GM19239 (cell line): ENCODE data around the gene LCN1.
"Not testable (repeated sequence)": the region's sequence is repeated elsewhere in the genome, so short reads cannot be mapped to it uniquely, and the experiment has no call there.

Source experiments
- DNase-seq: peaks from one replicate; pipeline ENCODE4 v3.0.0; 2011; ENCODE audit warnings: low spot score; ENCODE audit not compliant: insufficient read length
- FAIRE-seq: peaks from 2 replicates; lab custom pipeline; 2011; peaks lifted over from hg19 to GRCh38; lab: Jason Lieb, UNC

LCN1 gene

DNA sequence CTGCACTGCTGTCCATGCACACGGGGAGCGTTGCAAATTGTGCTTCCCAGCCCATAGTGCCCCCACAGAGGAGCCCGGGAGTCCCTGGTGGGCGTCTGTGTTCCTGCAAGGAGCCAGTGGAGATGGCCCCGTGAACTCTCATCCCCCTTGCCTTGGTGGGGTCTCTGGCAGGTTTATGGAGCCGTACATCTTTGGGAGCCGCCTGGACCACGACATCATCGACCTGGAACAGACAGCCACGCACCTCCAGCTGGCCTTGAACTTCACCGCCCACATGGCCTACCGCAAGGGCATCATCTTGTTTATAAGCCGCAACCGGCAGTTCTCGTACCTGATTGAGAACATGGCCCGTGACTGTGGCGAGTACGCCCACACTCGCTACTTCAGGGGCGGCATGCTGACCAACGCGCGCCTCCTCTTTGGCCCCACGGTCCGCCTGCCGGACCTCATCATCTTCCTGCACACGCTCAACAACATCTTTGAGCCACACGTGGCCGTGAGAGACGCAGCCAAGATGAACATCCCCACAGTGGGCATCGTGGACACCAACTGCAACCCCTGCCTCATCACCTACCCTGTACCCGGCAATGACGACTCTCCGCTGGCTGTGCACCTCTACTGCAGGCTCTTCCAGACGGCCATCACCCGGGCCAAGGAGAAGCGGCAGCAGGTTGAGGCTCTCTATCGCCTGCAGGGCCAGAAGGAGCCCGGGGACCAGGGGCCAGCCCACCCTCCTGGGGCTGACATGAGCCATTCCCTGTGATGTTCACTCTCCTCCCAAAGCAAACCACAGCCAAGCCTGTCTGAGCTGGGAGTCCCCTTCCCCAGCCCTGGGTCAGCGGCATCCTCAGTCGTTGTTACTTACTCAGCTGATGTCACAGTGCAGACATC is 17.6 kb upstream of the LCN1 start:
- DNase-seq (no peak), FAIRE-seq (no peak)

- FAIRE-seq, result no peak
- peak; percentile 67 for DNase-seq
These were observed 16.7 kb upstream of the LCN1 start for GRCh38 chr9:135504262-135505243.

DNA sequence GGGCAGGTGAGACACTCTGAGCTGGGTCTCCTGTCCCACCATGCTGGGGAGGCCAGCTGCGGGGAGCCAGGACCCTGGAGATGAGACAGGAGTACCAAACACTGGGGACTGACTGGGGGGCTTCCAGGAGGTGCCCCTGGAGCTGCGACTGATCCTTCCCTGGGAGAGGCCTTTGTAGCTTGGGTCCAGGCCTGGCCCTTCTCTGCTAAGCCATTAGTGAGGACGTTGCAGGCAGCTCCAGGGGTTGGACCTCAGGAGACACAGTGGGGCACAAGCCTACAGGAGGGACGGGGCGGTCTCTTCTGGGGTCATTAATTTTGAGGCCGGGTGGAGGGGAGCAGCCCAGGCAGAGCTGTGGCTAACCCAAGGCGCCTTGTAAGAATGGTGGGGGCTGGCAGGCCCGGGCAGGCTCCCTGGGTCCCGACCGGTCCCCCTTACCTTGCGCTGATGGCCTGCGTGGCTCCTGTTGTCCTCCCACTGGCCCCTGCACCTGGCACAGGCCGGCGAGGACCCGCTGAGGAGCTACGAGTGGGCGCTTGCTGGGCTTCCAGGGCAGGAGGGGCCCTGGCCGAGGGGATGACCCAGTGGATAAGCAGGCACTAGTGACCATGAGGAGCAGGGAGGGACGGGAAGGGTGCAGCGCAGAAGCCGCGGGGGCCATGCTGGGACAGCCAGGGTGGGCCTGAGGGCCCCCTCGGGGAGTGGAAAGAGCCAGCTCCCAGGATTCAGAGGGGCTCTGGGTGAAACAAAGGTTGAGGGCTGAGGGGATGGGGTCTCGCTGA is 15.6 kb upstream of the LCN1 start:
- no peak for DNase-seq
- no peak for FAIRE-seq

DNA sequence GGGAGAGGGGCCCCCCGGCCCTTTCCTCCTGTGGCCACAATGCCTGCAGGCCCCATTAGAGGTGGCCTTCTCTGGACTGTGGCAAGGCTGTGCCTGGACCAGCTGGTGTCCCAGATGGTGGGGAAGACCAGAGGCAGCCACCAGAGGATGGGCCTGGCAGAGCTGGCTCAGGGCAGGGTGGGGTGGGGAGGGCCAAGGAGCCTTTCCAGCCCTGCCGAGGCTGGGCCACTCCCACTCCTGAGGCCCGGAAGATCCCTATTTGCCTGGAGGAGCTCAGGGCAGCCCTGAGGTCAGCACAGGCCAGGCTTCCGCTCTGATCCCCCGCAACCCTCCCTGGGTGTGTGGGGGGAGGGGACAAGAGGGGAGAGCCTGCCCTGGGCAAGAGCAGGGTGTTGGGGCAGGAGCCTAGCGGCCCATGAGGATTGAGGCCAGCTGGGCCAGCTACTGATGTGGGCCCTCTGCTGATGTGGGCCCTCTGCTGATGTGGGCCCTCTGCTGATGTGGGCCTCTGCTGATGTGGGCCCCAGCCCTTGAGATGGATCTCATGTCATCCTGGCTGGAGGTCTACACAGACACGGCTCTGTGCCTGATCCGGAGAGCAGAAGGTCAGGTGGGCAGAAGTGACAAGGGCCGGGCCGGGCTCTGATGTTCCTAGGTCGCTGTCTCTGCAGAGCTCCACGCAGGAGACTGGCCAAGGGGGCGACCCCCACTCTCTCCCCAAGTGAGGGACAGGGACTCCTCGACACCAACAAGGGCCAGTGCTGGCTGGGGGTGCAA is 14.7 kb upstream of the LCN1 start:
- FAIRE-seq, result no peak
- DNase-seq, result no peak

GRCh38 chr9:135507104-135508035 is 13.9 kb upstream of the LCN1 start:
- no peak for FAIRE-seq
- no peak for DNase-seq

- no peak for FAIRE-seq
- DNase-seq, result no peak
These were observed 12.9 kb upstream of the LCN1 start for GRCh38 chr9:135508211-135508820.

DNA sequence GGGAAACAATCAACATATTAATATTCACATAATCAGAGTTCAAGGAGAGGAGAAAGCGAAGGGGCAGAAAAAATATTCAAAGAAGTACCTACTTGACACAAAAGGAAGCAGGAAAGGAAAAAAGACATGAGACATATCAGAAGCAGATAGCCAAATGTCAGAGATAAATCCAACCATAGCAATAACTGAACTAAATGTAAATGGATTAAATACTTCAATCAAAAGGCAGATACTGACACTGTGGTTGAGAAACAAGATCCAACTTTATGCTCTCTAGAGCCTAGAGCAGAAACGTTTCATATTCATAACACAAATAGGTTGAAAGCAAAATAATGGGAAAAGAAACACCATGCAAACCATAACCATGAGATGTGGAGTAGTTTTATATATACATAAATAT is 11.8 kb upstream of the LCN1 start:
- DNase-seq (no peak), FAIRE-seq (no peak)

GRCh38 chr9:135512241-135512603 is 9.0 kb upstream of the LCN1 start:
- DNase-seq (no peak), FAIRE-seq (no peak)

DNA sequence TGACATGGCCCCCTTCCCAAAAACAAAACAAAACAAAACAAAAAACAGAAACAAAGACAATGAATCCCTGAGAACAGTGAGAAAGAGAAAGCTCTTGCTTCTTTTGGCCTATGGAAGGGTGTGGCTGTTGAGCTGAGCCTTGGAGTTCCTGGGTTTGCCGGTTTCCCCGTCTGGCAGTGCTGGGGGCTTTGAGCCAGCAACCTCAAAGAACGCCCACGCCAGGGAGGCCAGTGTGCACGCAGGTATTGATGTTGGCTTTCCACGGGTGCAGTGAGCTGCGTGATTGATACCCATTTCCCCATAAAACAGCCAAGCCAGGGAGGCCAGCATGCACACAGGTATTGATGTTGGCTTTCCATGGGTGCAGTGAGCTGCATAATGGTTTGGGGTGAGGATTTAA is 8.3 kb upstream of the LCN1 start:
- no peak for DNase-seq
- no peak for FAIRE-seq

GRCh38 chr9:135513351-135513846 is 7.8 kb upstream of the LCN1 start:
- FAIRE-seq, result no peak
- no peak for DNase-seq

DNA sequence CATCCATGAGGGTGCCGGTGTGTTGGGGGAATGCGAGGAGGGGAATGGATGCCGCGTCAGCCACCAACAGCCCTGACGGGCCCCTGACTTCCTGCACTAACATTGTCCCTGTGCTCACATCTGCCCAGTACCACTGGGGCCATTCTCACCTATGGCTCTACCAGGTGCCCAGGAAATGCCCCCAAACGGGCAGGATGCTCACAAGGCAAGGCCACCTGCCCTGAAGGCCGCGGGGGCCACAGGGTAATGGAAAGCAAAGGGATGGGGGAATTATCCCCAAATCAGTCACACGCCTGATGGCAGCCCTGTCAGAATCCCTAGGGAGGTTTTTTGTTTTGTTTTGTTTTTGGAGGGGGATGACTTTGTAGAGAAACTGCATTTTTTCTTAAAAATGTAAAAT is 7.3 kb upstream of the LCN1 start:
- not testable (repeated sequence) for FAIRE-seq, DNase-seq

GRCh38 chr9:135514342-135515082 is 6.7 kb upstream of the LCN1 start:
- DNase-seq, result no peak
- FAIRE-seq, result no peak

DNA sequence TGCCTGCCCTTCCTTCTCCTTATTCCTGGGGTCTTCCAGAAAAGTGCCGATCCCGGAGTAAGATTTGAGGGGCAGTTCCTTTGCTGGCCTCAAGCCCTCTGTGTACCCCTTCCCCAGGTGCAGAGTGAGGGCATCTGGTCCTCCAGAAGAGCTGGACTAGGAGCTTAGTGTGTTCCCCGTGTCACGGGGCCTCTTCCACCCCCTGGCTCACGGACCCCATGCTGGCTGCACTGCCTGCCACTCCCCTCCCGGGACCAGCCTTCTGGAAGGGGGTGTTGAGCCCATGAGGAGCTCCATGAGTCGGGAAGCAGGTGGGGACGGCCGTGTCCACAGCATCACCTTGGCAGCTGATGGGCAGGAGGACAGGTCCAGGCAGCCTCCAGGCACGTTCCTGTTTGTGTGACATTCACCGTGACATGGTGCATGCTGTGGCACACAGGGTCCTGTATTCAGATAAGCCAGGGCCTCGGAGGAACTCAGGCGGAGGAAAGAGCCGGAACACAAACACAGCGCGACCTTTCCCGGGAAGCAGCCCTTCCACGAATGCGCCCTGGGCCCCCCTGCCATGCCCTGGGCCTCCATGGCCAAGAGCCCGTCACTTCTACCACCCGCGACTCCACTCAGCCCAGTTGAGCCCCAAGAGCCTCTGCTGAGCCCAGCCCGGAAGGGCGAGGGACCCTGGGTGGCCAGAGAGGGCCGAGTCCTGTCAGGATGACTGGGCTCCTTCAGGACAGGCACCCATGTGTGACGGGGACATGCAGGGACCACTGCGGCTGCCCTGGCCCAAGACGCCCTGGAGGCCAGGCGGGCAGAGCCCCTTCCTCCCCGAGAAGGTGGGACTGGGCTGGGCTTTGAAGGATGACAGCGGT is 5.9 kb upstream of the LCN1 start:
- no peak for FAIRE-seq

GRCh38 chr9:135516132-135516860 is 4.9 kb upstream of the LCN1 start:
- DNase-seq, result no peak
- FAIRE-seq, result no peak

More for the DNA sequence above, 5.9 kb upstream of the LCN1 start:
- no peak for DNase-seq

DNA sequence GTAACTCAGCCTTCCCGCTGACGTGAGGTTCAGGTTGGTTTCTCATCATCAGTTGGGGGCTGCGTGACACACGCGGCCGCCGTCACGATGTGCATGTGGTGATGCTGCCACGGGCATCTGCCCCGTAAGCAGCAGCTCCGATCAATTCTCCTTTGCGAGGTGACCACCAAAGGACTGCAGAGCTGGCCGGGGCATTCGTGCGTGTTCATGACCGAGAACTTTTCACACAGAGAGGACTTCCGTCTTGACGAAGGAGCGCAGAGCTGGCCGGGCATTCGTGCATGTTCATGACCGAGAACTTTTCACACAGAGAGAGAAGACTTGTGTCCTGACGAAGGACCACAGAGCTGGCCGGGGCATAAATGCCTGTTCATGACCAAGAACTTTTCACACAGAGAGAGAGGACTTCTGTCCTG is 3.8 kb upstream of the LCN1 start:
- DNase-seq, result no peak

More for the DNA sequence above, 3.8 kb upstream of the LCN1 start:
- FAIRE-seq, result no peak
